ENCODE results near the gene CRACR2B. TPM values are rescaled to one million over a fixed set of nuclear protein-coding genes. Genes with fewer than 3 reads are reported as not detected.

The CRACR2B gene
- polyA plus RNA-seq, 1 donor = 17.3 TPM

GRCh38 chr11:811446-812245 lies 16.1 kb upstream of the CRACR2B start:
- no peak for DNase-seq

- DNase-seq = no peak
Measured at GRCh38 chr11:812390-812789, 15.3 kb upstream of the CRACR2B start.

GRCh38 chr11:813072-813455 lies 14.7 kb upstream of the CRACR2B start:
- DNase-seq = no peak

GRCh38 chr11:813456-814096 lies 14.1 kb upstream of the CRACR2B start:
- no peak for DNase-seq

- DNase-seq = no peak
Measured at GRCh38 chr11:815675-816432, 11.9 kb upstream of the CRACR2B start.

GRCh38 chr11:816433-816779 lies 11.3 kb upstream of the CRACR2B start:
- no peak for DNase-seq

GRCh38 chr11:818396-819128 lies 9.2 kb upstream of the CRACR2B start, which contains the start of gene PNPLA2:
Gene PNPLA2, plus strand, starts transcription at chr11:818914. Its CDS starts 805 bp downstream, at chr11:819719.
- no peak for DNase-seq

- peak; percentile 89 for DNase-seq
Measured at GRCh38 chr11:819129-819931, 8.4 kb upstream of the CRACR2B start.

- no peak for DNase-seq
Measured at GRCh38 chr11:819943-820649, 7.6 kb upstream of the CRACR2B start.

- no peak for DNase-seq
Measured at GRCh38 chr11:820655-821511, 6.8 kb upstream of the CRACR2B start.

- DNase-seq = no peak
Measured at GRCh38 chr11:821512-822371, 6.0 kb upstream of the CRACR2B start.

- no peak for DNase-seq
Measured at GRCh38 chr11:823441-824291, 4.1 kb upstream of the CRACR2B start.

GRCh38 chr11:824292-824880 lies 3.3 kb upstream of the CRACR2B start:
- DNase-seq = no peak

GRCh38 chr11:824942-825341 lies 2.8 kb upstream of the CRACR2B start:
- no peak for DNase-seq

GRCh38 chr11:825366-826226 lies 2.1 kb upstream of the CRACR2B start:
- DNase-seq = no peak

GRCh38 chr11:826227-826621 lies 1.5 kb upstream of the CRACR2B start:
- DNase-seq = no peak

GRCh38 chr11:826836-827145 lies 928 bp upstream of the CRACR2B start:
- no peak for DNase-seq

Data from hindlimb muscle (tissue), 1 donor.